Osteocyte (in vitro differentiated cells): Measurements from ENCODE around the gene ZBTB16. TPM values are rescaled to one million over a fixed set of nuclear protein-coding genes. Genes with fewer than 3 reads are reported as not detected.
A peak's percentile ranks its signal among the peaks of the same experiment; 100 is the strongest.

Experiments used
- DNase-seq: peaks from one replicate; pipeline ENCODE4 v3.0.0; 2021; ENCODE audit warnings: mixed read lengths; ENCODE audit not compliant: unreplicated experiment; ENCODE audit errors: extremely low spot score
- H3K27ac Mint-ChIP-seq: one replicate; pipeline ENCODE4 v1.8.0; 2021; ENCODE audit warnings: mild to moderate bottlenecking, mixed read lengths; ENCODE audit not compliant: unreplicated experiment
- H3K27me3 Mint-ChIP-seq: one replicate; pipeline ENCODE4 v1.8.0; 2021; ENCODE audit warnings: mixed read lengths; ENCODE audit not compliant: unreplicated experiment
- H3K36me3 Mint-ChIP-seq: one replicate; pipeline ENCODE4 v1.8.0; 2021; ENCODE audit warnings: mixed read lengths; ENCODE audit not compliant: unreplicated experiment
- H3K4me1 Mint-ChIP-seq: one replicate; pipeline ENCODE4 v1.8.0; 2021; ENCODE audit warnings: mixed read lengths; ENCODE audit not compliant: unreplicated experiment
- H3K4me3 Mint-ChIP-seq: one replicate; pipeline ENCODE4 v1.8.0; 2021; ENCODE audit warnings: mild to moderate bottlenecking, moderate library complexity, mixed read lengths; ENCODE audit not compliant: unreplicated experiment
- H3K9me3 Mint-ChIP-seq: one replicate; pipeline ENCODE4 v1.8.0; 2021; ENCODE audit warnings: mixed read lengths; ENCODE audit not compliant: unreplicated experiment
- total RNA-seq: library from RNA; stranded (reverse); gene quantifications from 2 replicates; pipeline ENCODE4 v1.2.1, GENCODE V29; 2021
- TF ChIP-seq, protein P1 (sequence below): fragments of 200-600 bp; sonication (generic); IDR thresholded peaks from 2 replicates; pipeline ENCODE4 v1.5.0; 2021; ENCODE audit warnings: antibody characterized with exemption, mild to moderate bottlenecking, moderate library complexity

ZBTB16 gene
- total RNA-seq, 1 donor from 2014 or later, result 20.3 TPM

DNA sequence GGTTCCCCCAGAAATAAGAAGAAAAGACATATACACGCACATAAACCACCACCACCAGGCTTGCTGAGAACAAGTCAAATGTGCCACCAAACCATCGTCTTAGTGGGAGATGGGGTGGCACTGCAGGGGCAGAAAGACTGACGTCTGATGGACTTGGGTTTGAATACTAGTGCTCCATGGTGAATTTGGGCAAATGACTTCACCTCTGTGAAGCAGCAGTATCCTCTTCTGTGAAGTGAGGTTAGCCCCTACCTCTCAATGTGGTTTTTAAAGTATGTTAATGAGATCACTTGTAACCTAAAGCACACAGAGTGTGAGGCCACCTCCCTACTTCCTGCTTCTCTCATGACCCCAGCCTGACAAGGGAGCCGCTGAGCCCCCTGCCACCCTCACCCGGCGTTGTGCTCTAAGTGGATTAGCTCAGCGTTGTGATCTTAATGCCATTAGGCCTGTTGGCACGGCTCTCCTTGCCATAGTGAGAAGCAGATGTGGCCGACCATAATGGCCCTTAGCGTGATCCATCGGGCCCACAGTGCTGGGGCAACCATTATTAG lies 14.4 kb downstream of the ZBTB16 start:
- peaks cover 38% of the 10 kb centered on the region for H3K36me3 Mint-ChIP-seq
- H3K9me3 Mint-ChIP-seq, result no peaks in the 10 kb centered on the region
- no peak for DNase-seq
- peaks cover 49% of the 10 kb centered on the region for H3K4me1 Mint-ChIP-seq
- H3K4me3 Mint-ChIP-seq, result no peak overlapping the region
- H3K27ac Mint-ChIP-seq, result no peak overlapping the region
- peaks cover 41% of the 10 kb centered on the region for H3K27me3 Mint-ChIP-seq
- TF ChIP-seq, protein P1, sequence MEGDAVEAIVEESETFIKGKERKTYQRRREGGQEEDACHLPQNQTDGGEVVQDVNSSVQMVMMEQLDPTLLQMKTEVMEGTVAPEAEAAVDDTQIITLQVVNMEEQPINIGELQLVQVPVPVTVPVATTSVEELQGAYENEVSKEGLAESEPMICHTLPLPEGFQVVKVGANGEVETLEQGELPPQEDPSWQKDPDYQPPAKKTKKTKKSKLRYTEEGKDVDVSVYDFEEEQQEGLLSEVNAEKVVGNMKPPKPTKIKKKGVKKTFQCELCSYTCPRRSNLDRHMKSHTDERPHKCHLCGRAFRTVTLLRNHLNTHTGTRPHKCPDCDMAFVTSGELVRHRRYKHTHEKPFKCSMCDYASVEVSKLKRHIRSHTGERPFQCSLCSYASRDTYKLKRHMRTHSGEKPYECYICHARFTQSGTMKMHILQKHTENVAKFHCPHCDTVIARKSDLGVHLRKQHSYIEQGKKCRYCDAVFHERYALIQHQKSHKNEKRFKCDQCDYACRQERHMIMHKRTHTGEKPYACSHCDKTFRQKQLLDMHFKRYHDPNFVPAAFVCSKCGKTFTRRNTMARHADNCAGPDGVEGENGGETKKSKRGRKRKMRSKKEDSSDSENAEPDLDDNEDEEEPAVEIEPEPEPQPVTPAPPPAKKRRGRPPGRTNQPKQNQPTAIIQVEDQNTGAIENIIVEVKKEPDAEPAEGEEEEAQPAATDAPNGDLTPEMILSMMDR, result no peak

DNA sequence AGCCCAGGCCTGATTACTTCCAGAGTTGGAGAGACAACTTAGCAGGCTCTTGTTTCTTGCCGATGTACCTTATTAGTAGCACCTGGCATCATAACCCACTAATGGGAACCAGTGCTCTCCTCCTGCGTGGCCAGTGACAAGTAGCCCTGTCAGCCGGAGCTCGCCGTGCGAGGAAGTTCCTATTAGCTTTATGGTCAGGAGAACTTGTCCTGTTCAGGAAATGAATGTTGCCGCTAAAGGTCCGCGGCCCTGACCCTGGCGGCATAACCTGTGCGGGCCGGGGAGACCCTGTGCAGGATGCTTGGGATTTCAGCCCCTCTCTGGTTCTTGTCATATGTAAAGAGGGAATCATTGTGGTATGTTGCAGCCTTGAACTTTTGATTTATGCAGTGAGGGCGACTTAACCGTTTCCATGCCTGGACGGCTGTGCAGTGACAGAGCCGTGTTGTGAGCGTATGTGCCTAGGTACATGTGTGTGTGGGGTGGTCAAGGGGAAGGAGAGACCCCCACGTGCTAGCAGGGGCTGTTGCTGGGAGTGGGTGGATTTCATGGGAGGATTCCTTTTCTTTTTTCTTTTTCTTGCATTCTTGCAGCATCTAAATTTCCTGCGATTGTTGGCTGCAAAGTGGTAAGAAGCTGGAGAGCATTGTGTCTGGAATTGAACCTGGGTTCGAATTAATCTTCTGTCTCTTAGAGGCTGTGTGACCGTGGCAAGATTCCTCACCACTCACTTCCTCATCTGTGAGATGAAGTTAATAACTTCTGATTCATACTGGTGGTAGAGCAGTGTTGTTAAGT lies 15.2 kb downstream of the ZBTB16 start:
- DNase-seq, result no peak
- H3K4me3 Mint-ChIP-seq, result no peak overlapping the region
- TF ChIP-seq, protein P1, result no peak
- H3K9me3 Mint-ChIP-seq, result no peaks in the 10 kb centered on the region
- peaks cover 58% of the 10 kb centered on the region for H3K4me1 Mint-ChIP-seq
- H3K27me3 Mint-ChIP-seq, result peaks cover 41% of the 10 kb centered on the region
- H3K36me3 Mint-ChIP-seq, result peaks cover 34% of the 10 kb centered on the region
- no peak overlapping the region for H3K27ac Mint-ChIP-seq

DNA sequence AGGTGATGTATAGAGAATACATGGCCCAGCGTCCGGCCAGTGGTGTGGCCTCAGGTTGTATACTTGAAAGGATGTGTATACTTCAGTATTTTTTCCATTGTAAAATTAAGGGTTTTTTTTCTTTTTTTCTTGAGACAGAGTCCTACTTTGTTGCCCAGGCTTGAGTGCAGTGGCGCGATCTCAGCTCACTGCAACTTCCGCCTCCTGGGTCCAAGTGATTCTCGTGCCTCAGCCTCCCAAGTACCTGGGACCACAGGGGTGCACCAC lies 15.8 kb downstream of the ZBTB16 start:
- H3K27ac Mint-ChIP-seq, result no peak overlapping the region
- DNase-seq, result no peak
- peaks cover 63% of the 10 kb centered on the region for H3K4me1 Mint-ChIP-seq
- no peak overlapping the region for H3K4me3 Mint-ChIP-seq
- H3K36me3 Mint-ChIP-seq, result peaks cover 34% of the 10 kb centered on the region
- H3K27me3 Mint-ChIP-seq, result peaks cover 41% of the 10 kb centered on the region
- TF ChIP-seq, protein P1, result no peak
- no peaks in the 10 kb centered on the region for H3K9me3 Mint-ChIP-seq

DNA sequence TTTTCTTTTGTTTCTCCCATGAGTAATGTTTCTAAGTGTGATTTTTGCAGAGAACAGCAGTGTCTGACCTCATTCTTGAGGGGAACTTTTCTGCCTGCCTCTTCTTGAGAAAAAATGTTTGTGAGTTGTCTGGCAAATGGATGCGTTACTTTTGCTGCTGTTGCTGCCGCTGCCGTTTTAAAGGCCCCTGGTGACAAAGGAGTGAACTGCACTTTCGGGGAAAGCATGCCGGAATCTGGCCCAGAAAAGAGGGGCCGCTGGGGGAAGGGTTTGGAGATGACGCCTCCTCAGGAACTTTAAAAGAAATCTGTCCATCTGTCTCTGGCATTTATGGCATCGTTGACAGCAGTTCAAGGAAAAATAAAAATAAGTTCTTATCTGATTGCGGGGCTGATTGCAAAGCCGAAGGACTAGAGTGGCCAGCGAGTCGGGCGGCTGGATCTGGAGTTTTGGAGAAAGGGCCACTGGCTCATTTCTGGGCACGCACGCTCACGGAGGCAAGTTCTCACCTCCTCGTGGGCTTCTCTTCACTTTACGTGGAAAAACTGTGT lies 16.5 kb downstream of the ZBTB16 start:
- no peaks in the 10 kb centered on the region for H3K9me3 Mint-ChIP-seq
- peaks cover 40% of the 10 kb centered on the region for H3K27me3 Mint-ChIP-seq
- no peak for DNase-seq
- peaks cover 69% of the 10 kb centered on the region for H3K4me1 Mint-ChIP-seq
- H3K36me3 Mint-ChIP-seq, result peaks cover 30% of the 10 kb centered on the region
- peak overlapping the region; percentile 11 for H3K27ac Mint-ChIP-seq
- peak overlapping the region; percentile 36 for H3K4me3 Mint-ChIP-seq
- TF ChIP-seq, protein P1, result peak; percentile 70

DNA sequence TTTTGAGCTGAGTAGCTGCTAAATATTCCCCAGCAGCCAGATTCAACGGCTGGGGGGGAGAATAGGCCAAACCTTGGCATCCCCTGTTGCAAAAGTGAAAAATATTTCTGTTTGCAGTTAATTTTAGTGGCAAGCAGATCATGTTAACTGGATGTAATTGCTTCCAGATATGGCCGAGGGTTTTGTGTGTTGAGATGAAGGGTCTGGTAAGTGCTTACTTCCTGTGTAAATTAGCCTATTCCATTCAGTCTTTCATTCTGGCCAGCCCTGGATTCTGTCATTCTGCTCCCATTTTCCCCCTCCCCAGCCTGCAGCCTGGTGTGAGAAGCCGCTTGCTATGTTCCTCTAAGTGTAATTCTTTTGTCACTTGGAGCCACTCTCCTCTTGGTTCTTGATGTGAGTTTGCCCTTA lies 17.4 kb downstream of the ZBTB16 start:
- TF ChIP-seq, protein P1, result no peak
- Mint-ChIP-seq H3K4me3 (no peak overlapping the region), H3K4me1 (peaks cover 76% of the 10 kb centered on the region), H3K9me3 (no peaks in the 10 kb centered on the region), H3K27me3 (peaks cover 36% of the 10 kb centered on the region), H3K27ac (peak overlapping the region; percentile 6), H3K36me3 (peaks cover 27% of the 10 kb centered on the region)
- no peak for DNase-seq
